Adrenal gland (tissue), 5 donors: Measurements from ENCODE around the gene GPRC5C.

Experiments used
- POLR2A ChIP-seq, 2 donors: fragments of 450-650 bp; IDR thresholded peaks; one replicate each; pipeline ENCODE4 v1.6.1; 2017; ENCODE audit warnings: antibody characterized with exemption in 2 of 2, mild to moderate bottlenecking in 2 of 2, moderate library complexity in 1 of 2
- TF ChIP-seq, protein P1 (sequence below), 6 experiments: fragments of 450-650 bp in 4 of 6; fragments of 200-600 bp in 2 of 6; sonication (generic) in 1 of 6; IDR thresholded peaks; 1 replicate in 5 of 6; 2 replicates in 1 of 6; pipeline versions ENCODE4 v1.5.1 to v1.8.0; 2016 to 2021; ENCODE audit warnings: antibody characterized with exemption in 6 of 6, mild to moderate bottlenecking in 2 of 6, moderate library complexity in 1 of 6
- donor health status: DM: no; HTN: no; CAD: no.

GRCh38 chr17:74386386-74386785 is 45.5 kb upstream of the GPRC5C start:
- TF ChIP-seq, protein P1, sequence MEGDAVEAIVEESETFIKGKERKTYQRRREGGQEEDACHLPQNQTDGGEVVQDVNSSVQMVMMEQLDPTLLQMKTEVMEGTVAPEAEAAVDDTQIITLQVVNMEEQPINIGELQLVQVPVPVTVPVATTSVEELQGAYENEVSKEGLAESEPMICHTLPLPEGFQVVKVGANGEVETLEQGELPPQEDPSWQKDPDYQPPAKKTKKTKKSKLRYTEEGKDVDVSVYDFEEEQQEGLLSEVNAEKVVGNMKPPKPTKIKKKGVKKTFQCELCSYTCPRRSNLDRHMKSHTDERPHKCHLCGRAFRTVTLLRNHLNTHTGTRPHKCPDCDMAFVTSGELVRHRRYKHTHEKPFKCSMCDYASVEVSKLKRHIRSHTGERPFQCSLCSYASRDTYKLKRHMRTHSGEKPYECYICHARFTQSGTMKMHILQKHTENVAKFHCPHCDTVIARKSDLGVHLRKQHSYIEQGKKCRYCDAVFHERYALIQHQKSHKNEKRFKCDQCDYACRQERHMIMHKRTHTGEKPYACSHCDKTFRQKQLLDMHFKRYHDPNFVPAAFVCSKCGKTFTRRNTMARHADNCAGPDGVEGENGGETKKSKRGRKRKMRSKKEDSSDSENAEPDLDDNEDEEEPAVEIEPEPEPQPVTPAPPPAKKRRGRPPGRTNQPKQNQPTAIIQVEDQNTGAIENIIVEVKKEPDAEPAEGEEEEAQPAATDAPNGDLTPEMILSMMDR (IDR thresholded peaks at IDR 0.05), result no peak
- no peak for TF ChIP-seq POLR2A (IDR thresholded peaks at IDR 0.05)
